ENCODE measurements around the gene B3GALT5. TPM values are rescaled to one million over a fixed set of nuclear protein-coding genes. Genes with fewer than 3 reads are reported as not detected.
"Not testable (repeated sequence)": the region's sequence is repeated elsewhere in the genome, so short reads cannot be mapped to it uniquely, and the experiment has no call there.

B3GALT5 gene
- total RNA-seq, 1 experiment from 2014 or later, result not detected

- Mint-ChIP-seq H3K27me3 (ENCODE audit: insufficient read depth, unreplicated experiment) (peaks cover 12% of the 10 kb centered on the region), H3K4me3 (ENCODE audit: unreplicated experiment) (no peak overlapping the region), H3K36me3 (ENCODE audit: insufficient read depth, unreplicated experiment) (no peaks in the 10 kb centered on the region), H3K4me1 (ENCODE audit: insufficient read depth, unreplicated experiment) (no peaks in the 10 kb centered on the region), H3K27ac (ENCODE audit: low read depth, unreplicated experiment) (no peak overlapping the region), H3K9me3 (ENCODE audit: unreplicated experiment) (no peaks in the 10 kb centered on the region)
- no TSS peak for BruUV-seq (replicated peaks)
- TF ChIP-seq CTCF (IDR thresholded peaks at IDR 0.05; ENCODE audit: unreplicated experiment), result no peak
- POLR2A ChIA-PET, result no interaction called here
- intact Hi-C loops (cut with micrococcal nuclease), result no loop called here
- no peak for DNase-seq (ENCODE audit: unreplicated experiment)
- CTCF ChIA-PET, result interaction anchor here (0.6 kb wide), 1 partner anchor 215 kb away, joined by 3 read pairs; no protein-coding TSS in a partner anchor
Measured at GRCh38 chr21:39581414-39581813, 31.3 kb upstream of the B3GALT5 start.

- intact Hi-C loops (cut with micrococcal nuclease), result no loop called here
- Mint-ChIP-seq H3K4me3 (ENCODE audit: unreplicated experiment) (no peak overlapping the region), H3K27me3 (ENCODE audit: insufficient read depth, unreplicated experiment) (peaks cover 12% of the 10 kb centered on the region), H3K36me3 (ENCODE audit: insufficient read depth, unreplicated experiment) (no peaks in the 10 kb centered on the region), H3K9me3 (ENCODE audit: unreplicated experiment) (peaks cover 2% of the 10 kb centered on the region), H3K4me1 (ENCODE audit: insufficient read depth, unreplicated experiment) (no peaks in the 10 kb centered on the region), H3K27ac (ENCODE audit: low read depth, unreplicated experiment) (no peak overlapping the region)
- no TSS peak for BruUV-seq (replicated peaks)
- no peak for TF ChIP-seq CTCF (IDR thresholded peaks at IDR 0.05; ENCODE audit: unreplicated experiment)
- CTCF ChIA-PET, result no interaction called here
- DNase-seq (ENCODE audit: unreplicated experiment), result no peak
- POLR2A ChIA-PET, result no interaction called here
Measured at GRCh38 chr21:39582749-39583148, 30.0 kb upstream of the B3GALT5 start.

- H3K4me1 Mint-ChIP-seq (ENCODE audit: insufficient read depth, unreplicated experiment); POLR2A ChIA-PET; H3K27ac Mint-ChIP-seq (ENCODE audit: low read depth, unreplicated experiment); CTCF ChIA-PET; H3K9me3 Mint-ChIP-seq (ENCODE audit: unreplicated experiment); DNase-seq (ENCODE audit: unreplicated experiment); H3K36me3 Mint-ChIP-seq (ENCODE audit: insufficient read depth, unreplicated experiment); BruUV-seq (replicated peaks); intact Hi-C loops (cut with micrococcal nuclease); H3K4me3 Mint-ChIP-seq (ENCODE audit: unreplicated experiment): not testable (repeated sequence)
- H3K27me3 Mint-ChIP-seq (ENCODE audit: insufficient read depth, unreplicated experiment), result peaks cover 12% of the 10 kb centered on the region
Measured at GRCh38 chr21:39583586-39583985, 29.2 kb upstream of the B3GALT5 start.

- no peak for TF ChIP-seq CTCF (IDR thresholded peaks at IDR 0.05; ENCODE audit: unreplicated experiment)
- Mint-ChIP-seq H3K36me3 (ENCODE audit: insufficient read depth, unreplicated experiment) (no peaks in the 10 kb centered on the region), H3K27ac (ENCODE audit: low read depth, unreplicated experiment) (no peak overlapping the region), H3K4me3 (ENCODE audit: unreplicated experiment) (no peak overlapping the region), H3K4me1 (ENCODE audit: insufficient read depth, unreplicated experiment) (no peaks in the 10 kb centered on the region), H3K27me3 (ENCODE audit: insufficient read depth, unreplicated experiment) (peaks cover 12% of the 10 kb centered on the region), H3K9me3 (ENCODE audit: unreplicated experiment) (peaks cover 14% of the 10 kb centered on the region)
- BruUV-seq (replicated peaks), result no TSS peak
- ChIA-PET POLR2A (no interaction called here), CTCF (no interaction called here)
- DNase-seq (ENCODE audit: unreplicated experiment), result no peak
- intact Hi-C loops (cut with micrococcal nuclease), result no loop called here
Measured at GRCh38 chr21:39587376-39587775, 25.4 kb upstream of the B3GALT5 start.

GRCh38 chr21:39588884-39589283, 23.9 kb upstream of the B3GALT5 start:
- Mint-ChIP-seq H3K27me3 (ENCODE audit: insufficient read depth, unreplicated experiment) (peaks cover 12% of the 10 kb centered on the region), H3K36me3 (ENCODE audit: insufficient read depth, unreplicated experiment) (no peaks in the 10 kb centered on the region), H3K27ac (ENCODE audit: low read depth, unreplicated experiment) (no peak overlapping the region), H3K9me3 (ENCODE audit: unreplicated experiment) (peaks cover 14% of the 10 kb centered on the region), H3K4me3 (ENCODE audit: unreplicated experiment) (no peak overlapping the region), H3K4me1 (ENCODE audit: insufficient read depth, unreplicated experiment) (no peaks in the 10 kb centered on the region)
- DNase-seq (ENCODE audit: unreplicated experiment), result no peak
- TF ChIP-seq CTCF (IDR thresholded peaks at IDR 0.05; ENCODE audit: unreplicated experiment), result no peak
- intact Hi-C loops (cut with micrococcal nuclease), result no loop called here
- CTCF ChIA-PET, result interaction anchor here (0.6 kb wide), 1 partner anchor 12 kb away, joined by 7 read pairs; no protein-coding TSS in a partner anchor
- no TSS peak for BruUV-seq (replicated peaks)
- POLR2A ChIA-PET, result no interaction called here
